Gastroesophageal sphincter (tissue), 3 donors: ENCODE data around the gene ST3GAL2.

Source experiments
- EP300 ChIP-seq: sonication (generic); formaldehyde crosslinking; IDR thresholded peaks from one replicate; pipeline ENCODE4 v1.6.1; 2017; ENCODE audit warnings: antibody characterized with exemption, mild to moderate bottlenecking
- TF ChIP-seq, protein P1 (sequence below), 4 experiments: fragments of 200-600 bp in 2 of 4; fragments of 450-650 bp in 2 of 4; sonication (generic) in 1 of 4; IDR thresholded peaks; one replicate each; pipeline ENCODE4 v1.5.1; 2017 to 2019; ENCODE audit warnings: antibody characterized with exemption in 4 of 4, mild to moderate bottlenecking in 2 of 4, moderate library complexity in 2 of 4

DNA sequence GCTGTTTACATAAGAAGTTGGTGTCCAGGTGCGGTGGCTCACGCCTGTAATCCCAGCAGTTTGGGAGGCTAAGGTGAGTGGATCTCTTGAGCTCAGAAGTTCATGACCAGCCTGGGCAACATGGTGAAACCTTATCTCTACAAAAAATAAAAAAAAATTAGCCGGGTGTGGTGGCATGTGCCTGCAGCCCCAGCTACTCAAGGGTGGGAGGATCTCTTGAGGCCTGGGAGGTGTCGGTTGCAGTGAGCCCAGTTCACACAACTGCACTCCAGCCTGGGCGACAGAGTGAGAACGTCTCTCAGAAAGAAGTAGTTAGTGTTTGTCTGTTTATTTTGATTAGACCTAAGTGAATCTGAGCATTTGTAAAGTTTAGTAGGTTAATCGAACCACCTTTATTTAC lies 79.3 kb downstream of the ST3GAL2 start:
- TF ChIP-seq, protein P1, sequence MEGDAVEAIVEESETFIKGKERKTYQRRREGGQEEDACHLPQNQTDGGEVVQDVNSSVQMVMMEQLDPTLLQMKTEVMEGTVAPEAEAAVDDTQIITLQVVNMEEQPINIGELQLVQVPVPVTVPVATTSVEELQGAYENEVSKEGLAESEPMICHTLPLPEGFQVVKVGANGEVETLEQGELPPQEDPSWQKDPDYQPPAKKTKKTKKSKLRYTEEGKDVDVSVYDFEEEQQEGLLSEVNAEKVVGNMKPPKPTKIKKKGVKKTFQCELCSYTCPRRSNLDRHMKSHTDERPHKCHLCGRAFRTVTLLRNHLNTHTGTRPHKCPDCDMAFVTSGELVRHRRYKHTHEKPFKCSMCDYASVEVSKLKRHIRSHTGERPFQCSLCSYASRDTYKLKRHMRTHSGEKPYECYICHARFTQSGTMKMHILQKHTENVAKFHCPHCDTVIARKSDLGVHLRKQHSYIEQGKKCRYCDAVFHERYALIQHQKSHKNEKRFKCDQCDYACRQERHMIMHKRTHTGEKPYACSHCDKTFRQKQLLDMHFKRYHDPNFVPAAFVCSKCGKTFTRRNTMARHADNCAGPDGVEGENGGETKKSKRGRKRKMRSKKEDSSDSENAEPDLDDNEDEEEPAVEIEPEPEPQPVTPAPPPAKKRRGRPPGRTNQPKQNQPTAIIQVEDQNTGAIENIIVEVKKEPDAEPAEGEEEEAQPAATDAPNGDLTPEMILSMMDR (IDR thresholded peaks at IDR 0.05), result no peak
- TF ChIP-seq EP300, result no peak
